Amniotic stem cell (primary cell): ENCODE measurements around the gene ITPKB.
"Not testable (repeated sequence)": the region's sequence is repeated elsewhere in the genome, so short reads cannot be mapped to it uniquely, and the experiment has no call there.

Source experiments
- DNase-seq: peaks from one replicate; lab custom pipeline; 2025; lab: John Stamatoyannopoulos, UW

The ITPKB gene

GRCh38 chr1:226602186-226603021, 136.7 kb downstream of the ITPKB start:
- DNase-seq = no peak

DNA sequence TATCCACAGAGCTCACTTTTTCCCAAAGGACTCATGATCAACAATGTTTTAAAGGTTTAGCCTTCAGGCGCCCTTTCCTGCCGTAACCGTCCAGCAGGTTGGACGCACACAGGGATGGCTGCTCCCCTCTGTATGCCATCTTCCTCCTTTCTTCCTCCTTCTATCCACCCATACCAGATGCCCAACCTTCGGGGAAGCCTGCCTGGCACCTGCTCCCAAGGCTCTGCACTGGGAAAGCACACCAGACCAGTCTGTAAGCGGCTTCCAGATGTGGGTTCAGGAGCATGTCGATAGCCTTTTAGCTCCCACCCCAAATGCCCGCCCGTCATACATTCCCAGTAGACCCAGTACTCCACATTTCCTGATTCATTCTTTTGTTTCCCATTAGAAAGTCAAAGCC, 137.6 kb downstream of the ITPKB start:
- no peak for DNase-seq

DNA sequence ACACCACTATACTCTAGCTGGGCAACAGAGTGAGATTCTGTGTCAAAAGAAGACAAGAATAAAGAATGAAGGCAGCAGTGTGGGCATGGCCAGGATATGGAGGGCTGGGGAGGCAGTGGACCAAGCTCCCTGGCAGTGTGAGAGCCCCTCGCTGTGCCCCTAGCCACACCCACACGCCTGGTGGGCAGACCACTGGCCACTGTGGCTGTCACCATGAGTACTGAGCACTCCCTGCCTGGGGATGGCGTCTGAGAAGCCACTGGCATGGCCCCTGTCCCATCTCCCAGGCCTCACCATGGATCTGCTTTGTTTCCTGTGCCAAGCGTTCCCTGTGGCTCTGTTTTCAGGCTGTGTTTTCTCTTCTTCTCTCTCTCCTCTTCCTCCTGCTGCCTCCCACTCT, 138.8 kb downstream of the ITPKB start:
- no peak for DNase-seq

- DNase-seq = no peak
Observed at GRCh38 chr1:226599636-226600238, 139.3 kb downstream of the ITPKB start.

- not testable (repeated sequence) for DNase-seq
Observed at GRCh38 chr1:226598955-226599354, 140.1 kb downstream of the ITPKB start.

- DNase-seq = no peak
Observed at GRCh38 chr1:226598455-226598849, 140.6 kb downstream of the ITPKB start.

DNA sequence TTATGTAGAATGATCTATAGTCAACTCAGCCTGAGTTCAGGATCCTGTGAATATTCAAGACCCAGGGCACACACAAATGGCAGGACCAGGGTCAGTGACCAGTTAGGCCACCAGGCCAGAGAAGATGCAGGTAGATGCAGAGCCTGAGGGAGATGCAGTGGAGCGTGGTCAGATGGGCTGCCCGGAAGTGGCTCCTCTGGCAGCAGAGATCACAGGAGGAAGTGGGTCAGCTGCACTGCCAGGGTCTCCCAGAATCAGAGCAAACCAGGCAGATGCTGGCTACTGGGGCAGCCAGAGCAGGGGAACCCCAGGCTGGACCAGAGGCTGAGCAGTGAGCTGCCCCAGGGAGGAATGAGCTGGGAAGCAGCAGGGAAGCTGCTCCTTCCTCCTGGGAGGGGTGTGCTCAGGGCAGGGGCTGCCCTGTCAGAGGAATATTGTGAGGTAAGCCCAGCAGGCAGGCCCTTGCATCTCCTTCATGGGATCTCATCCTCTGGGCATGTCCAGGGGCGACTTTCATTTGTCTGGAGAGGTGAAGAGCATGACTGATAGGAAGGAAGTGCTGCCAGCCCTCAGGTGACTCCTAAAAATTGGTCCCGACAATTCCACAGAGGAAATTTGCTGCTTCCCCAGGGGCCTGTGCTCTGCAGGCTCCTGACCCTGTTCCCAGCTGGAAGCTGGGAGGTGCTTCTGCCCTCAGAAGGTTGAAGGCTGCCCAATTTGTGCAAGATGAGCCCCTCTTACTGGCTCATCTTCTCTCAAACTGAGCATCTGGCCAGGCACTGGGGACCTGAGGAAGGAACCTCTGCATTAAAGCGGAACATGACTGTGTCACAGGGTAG, 141.2 kb downstream of the ITPKB start:
- no peak for DNase-seq

- DNase-seq = no peak
Observed at GRCh38 chr1:226596531-226597165, 142.4 kb downstream of the ITPKB start.

- DNase-seq = no peak
Observed at GRCh38 chr1:226593541-226593940, 145.5 kb downstream of the ITPKB start.

GRCh38 chr1:226590614-226591013, 148.5 kb downstream of the ITPKB start:
- no peak for DNase-seq

DNA sequence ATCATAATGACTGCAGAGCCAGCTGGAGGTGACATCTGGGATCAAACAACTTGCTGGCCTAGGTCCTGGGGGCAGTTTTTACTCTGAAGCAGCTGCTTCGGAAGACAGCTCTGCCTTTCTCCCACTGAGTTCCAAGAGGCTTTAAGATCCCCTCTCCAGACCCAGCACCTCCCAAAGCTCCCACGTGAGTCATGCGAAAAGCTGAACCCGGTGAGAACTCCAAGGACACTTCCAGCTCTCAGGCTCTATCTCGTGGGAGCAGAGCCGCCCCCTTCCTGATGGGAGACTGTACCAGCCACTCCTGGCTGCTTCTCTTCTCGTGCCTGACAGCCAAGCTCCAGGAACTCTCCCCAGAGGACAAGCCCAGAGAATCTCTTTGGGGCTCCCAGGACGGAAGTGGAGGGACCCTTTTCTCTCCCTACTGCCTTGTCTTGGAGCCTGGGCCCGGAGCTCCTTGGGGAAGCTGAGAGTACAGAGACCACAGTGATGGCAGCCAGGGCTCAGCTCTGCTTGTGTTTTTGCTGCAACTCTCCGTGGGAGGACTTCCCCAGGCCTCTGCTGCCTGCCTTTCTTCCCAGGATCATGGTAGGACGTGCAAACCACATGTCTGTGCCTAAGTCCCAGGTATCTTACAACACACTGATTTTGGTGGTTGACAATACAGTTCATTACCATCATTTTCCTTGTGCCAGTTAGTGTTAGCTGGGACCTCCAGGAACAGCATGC, 149.9 kb downstream of the ITPKB start:
- no peak for DNase-seq

DNA sequence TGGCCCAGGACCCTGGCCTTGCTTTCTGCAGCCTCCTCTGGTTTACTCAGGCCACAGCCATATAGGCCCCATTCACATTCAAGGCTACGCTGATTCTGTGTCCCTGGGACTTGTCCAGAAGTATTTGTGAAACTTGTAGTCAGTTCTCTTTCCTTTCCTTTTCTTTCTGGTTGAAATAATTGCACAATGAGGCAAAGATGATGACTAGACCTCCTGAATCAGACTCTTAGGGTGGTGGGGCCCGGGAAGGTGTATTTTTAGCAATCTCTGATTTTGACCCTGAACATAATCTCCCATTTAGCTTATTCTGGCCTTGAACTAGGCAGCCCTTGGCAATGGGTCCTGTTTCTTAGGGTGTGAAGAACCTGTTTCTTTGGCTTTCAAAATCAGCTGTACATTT, 150.6 kb downstream of the ITPKB start:
- no peak for DNase-seq

DNA sequence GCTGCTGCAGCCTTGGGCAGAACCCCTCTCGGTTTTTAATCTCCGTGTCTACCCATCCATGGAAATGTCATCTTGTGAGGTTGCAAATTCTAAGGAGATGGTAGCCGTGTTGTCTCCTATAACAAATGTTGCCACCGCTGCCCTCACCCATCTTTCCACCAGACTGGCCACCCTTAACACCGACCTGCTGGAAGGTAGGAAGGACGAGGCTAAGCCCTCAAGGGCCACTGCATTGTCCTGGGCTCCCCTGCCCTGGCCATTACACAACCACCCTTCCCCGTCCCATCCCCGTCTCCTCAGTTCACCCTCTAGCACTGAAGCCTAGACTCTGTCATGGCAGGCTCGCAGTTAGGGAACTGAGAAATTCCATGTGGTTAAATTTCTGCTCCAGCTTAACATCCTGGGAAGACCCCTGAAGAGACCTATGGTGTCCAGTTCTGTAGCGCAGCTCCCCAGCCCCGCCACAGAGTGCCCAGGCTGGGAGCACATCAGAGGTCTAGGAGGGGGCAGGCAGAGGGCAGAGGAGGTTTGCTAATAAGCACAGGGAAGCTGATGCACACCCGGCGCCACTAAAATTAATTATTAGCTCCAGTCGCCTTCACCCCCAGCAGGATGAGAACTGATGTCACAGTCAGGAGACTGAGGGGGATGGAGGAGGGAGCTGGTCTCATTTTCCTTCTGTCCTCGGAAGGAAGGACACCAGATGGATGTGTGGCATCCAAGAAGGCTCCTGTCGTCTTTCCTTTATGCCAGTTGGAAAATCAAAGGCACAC, 152.2 kb downstream of the ITPKB start:
- DNase-seq = no peak

DNA sequence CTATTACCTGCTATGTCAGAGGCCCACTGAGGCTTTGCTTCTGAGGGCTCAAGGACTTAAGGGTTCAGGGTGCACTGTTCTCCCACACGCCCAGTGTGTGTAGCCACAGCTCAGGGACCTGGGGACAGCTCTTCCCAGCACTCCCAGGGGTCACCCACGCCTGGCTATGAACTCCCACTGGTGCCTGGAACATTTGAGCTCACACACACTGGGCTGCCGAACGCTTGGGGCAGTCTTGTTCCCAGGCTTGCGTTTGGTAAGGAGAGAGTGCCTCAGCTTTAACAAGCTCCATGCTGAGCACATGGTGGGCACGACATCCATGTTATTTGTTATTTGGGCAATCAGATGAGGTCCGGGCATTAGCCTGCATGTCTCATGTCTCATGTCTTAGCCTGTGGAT, 153.0 kb downstream of the ITPKB start:
- DNase-seq = no peak

- no peak for DNase-seq
Observed at GRCh38 chr1:226584164-226584563, 154.9 kb downstream of the ITPKB start.

DNA sequence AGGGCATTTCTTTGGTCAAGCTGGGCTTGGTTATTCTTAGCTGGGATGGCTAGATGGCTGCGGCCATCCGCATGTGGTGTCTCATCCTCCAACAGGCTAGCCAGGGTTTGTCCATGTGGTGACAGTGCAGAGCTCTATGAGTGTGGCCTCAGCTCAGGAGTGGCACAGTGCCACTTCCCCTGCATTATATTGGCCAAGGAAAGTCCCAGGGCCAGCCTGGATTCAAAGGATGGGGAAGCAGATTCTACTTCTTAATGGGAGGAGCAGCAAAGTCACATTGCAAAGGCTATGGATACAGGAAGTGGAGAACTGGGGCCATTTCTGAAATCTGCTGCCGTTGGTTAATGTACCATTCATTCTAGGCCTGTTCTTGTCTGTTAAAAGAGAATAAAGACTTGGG, 156.1 kb downstream of the ITPKB start:
- DNase-seq = no peak
